Gastroesophageal sphincter (tissue), 4 donors: ENCODE results near the gene CHI3L1. TPM values are rescaled to one million over a fixed set of nuclear protein-coding genes. Genes with fewer than 3 reads are reported as not detected.

ENCODE experiments used
- ATAC-seq: fragments of 150-250 bp; one replicate; pipeline ENCODE4 v1.9.1; 2016; ENCODE audit warnings: mild to moderate bottlenecking, moderate library complexity
- H3K27ac ChIP-seq, 4 donors: fragments of 200-600 bp; sonication (generic) in 3 of 4; 1 replicate in 3 of 4; 2 replicates in 1 of 4; pipeline ENCODE4 v1.5.1; 2016 to 2019
- H3K27me3 ChIP-seq: fragments of 200-600 bp; sonication (generic); one replicate; pipeline ENCODE4 v1.5.1; 2019
- H3K36me3 ChIP-seq, 2 donors: fragments of 200-600 bp; sonication (generic); one replicate each; pipeline ENCODE4 v1.5.1; 2019; ENCODE audit warnings: control low read depth in 1 of 2
- H3K4me1 ChIP-seq, 3 donors: fragments of 200-600 bp; sonication (generic); 1 replicate in 2 of 3; 2 replicates in 1 of 3; pipeline ENCODE4 v1.5.1; 2016 to 2019; ENCODE audit warnings: control low read depth in 2 of 3
- H3K4me3 ChIP-seq, 2 donors: fragments of 200-600 bp; sonication (generic); one replicate each; pipeline ENCODE4 v1.5.1; 2019; ENCODE audit warnings: mild to moderate bottlenecking in 1 of 2, moderate library complexity in 1 of 2
- H3K9me3 ChIP-seq, 3 donors: fragments of 200-600 bp; sonication (generic); one replicate each; pipeline ENCODE4 v1.5.1; 2017 to 2019; ENCODE audit warnings: control low read depth in 2 of 3
- CTCF ChIP-seq, 4 experiments: fragments of 200-600 bp in 2 of 4; fragments of 450-650 bp in 2 of 4; sonication (generic) in 1 of 4; IDR thresholded peaks; one replicate each; pipeline ENCODE4 v1.5.1; 2017 to 2019; ENCODE audit warnings: antibody characterized with exemption in 4 of 4, mild to moderate bottlenecking in 2 of 4, moderate library complexity in 2 of 4
- EP300 ChIP-seq: sonication (generic); formaldehyde crosslinking; IDR thresholded peaks from one replicate; pipeline ENCODE4 v1.6.1; 2017; ENCODE audit warnings: antibody characterized with exemption, mild to moderate bottlenecking
- POLR2A ChIP-seq, 2 donors: fragments of 450-650 bp; IDR thresholded peaks; one replicate each; pipeline ENCODE4 v1.6.1; 2017; ENCODE audit warnings: antibody characterized with exemption in 2 of 2, mild to moderate bottlenecking in 2 of 2, moderate library complexity in 1 of 2
- POLR2AphosphoS5 ChIP-seq: sonication (generic); formaldehyde crosslinking; IDR thresholded peaks from one replicate; pipeline ENCODE4 v1.6.1; 2017; ENCODE audit warnings: antibody characterized with exemption
- WGBS, 2 donors: methylation state at CpG; one replicate each; pipeline ENCODE4 v1.1.5; 2018; ENCODE audit warnings: low coverage in 1 of 2; 5-methylcytosine and 5-hydroxymethylcytosine counted together
- total RNA-seq, 4 donors: library from RNA; depleted of rRNA; stranded (reverse); fragments of >200 nt; gene quantifications; one replicate each; pipeline ENCODE4 v1.1.0, GENCODE V29; 2016

Gene CHI3L1
- total RNA-seq, 4 donors from 2014 or later = 3.4 to 5.4 (median 5.0) TPM; not detected in 1

GRCh38 chr1:203142124-203142523 lies 44.4 kb downstream of the CHI3L1 start:
- H3K4me1 ChIP-seq = no peaks in the 10 kb centered on the region
- 86% methylated on average over 5 of the region's 6 CpGs; no CpG with 5 or more reads in 1 of the 2 donors for WGBS, 2 donors
- H3K4me3 ChIP-seq = no peak overlapping the region
- no peaks in the 10 kb centered on the region for H3K9me3 ChIP-seq
- no peak for TF ChIP-seq CTCF (IDR thresholded peaks at IDR 0.05)
- no peak for TF ChIP-seq POLR2A (IDR thresholded peaks at IDR 0.05)
- TF ChIP-seq EP300 = no peak
- TF ChIP-seq POLR2AphosphoS5 = no peak
- no peak overlapping the region for H3K27ac ChIP-seq
- peaks cover 4% of the 10 kb centered on the region for H3K27me3 ChIP-seq
- no peak for ATAC-seq
- H3K36me3 ChIP-seq = no peaks in the 10 kb centered on the region

- Histone ChIP-seq H3K9me3 (no peaks in the 10 kb centered on the region), H3K36me3 (no peaks in the 10 kb centered on the region), H3K4me3 (no peak overlapping the region), H3K27me3 (peaks cover 4% of the 10 kb centered on the region), H3K4me1 (no peaks in the 10 kb centered on the region), H3K27ac (no peak overlapping the region)
- ATAC-seq = no peak
- TF ChIP-seq POLR2A (IDR thresholded peaks at IDR 0.05) = no peak
- TF ChIP-seq EP300 = no peak
- TF ChIP-seq CTCF (IDR thresholded peaks at IDR 0.05) = no peak
- no peak for TF ChIP-seq POLR2AphosphoS5
- WGBS, 2 donors = 40% methylated on average over 1 of the region's 5 CpGs; no CpG with 5 or more reads in 1 of the 2 donors
Observed at GRCh38 chr1:203140743-203141520, 45.6 kb downstream of the CHI3L1 start.

GRCh38 chr1:203139976-203140475 lies 46.5 kb downstream of the CHI3L1 start:
- WGBS, 2 donors = 69 to 81% methylated on average over 3 to 8 of the region's 8 CpGs

GRCh38 chr1:203138066-203138465 lies 48.4 kb downstream of the CHI3L1 start:
- Histone ChIP-seq H3K27ac (no peak overlapping the region), H3K36me3 (no peaks in the 10 kb centered on the region), H3K27me3 (peaks cover 4% of the 10 kb centered on the region), H3K9me3 (no peaks in the 10 kb centered on the region), H3K4me3 (no peak overlapping the region), H3K4me1 (no peaks in the 10 kb centered on the region)
- no peak for ATAC-seq
- WGBS, 2 donors = 81 to 90% methylated on average over 3 of the region's 3 CpGs
- no peak for TF ChIP-seq POLR2AphosphoS5

More at GRCh38 chr1:203139976-203140475, 46.5 kb downstream of the CHI3L1 start:
- Histone ChIP-seq H3K9me3 (no peaks in the 10 kb centered on the region), H3K4me1 (no peaks in the 10 kb centered on the region), H3K4me3 (no peak overlapping the region), H3K36me3 (no peaks in the 10 kb centered on the region), H3K27me3 (peaks cover 4% of the 10 kb centered on the region), H3K27ac (no peak overlapping the region)
- TF ChIP-seq CTCF (IDR thresholded peaks at IDR 0.05) = no peak
- TF ChIP-seq EP300 = no peak
- TF ChIP-seq POLR2AphosphoS5 = no peak
- no peak for TF ChIP-seq POLR2A (IDR thresholded peaks at IDR 0.05)
- ATAC-seq = no peak

DNA sequence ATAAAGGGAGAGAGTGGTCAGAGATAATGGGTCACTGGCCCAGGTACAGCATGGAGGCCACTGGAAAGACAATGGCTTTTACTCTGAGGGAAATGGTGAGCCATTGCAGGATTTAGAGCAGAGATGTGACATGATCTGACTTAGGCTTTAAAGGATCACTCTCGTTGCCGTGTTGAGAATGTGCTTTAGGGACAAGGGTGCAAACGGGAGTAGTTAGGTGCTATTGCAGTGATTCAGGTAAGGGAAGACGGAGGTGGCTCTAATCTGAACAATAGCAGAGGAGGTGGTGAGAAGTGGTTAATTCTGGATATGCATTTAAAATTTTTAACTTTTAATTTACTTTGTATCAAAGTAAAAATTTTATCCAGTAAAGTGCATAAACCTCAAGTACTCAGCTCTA lies 49.2 kb downstream of the CHI3L1 start:
- Histone ChIP-seq H3K27ac (no peak overlapping the region), H3K4me3 (no peak overlapping the region), H3K4me1 (no peaks in the 10 kb centered on the region), H3K27me3 (peaks cover 4% of the 10 kb centered on the region), H3K36me3 (no peaks in the 10 kb centered on the region), H3K9me3 (no peaks in the 10 kb centered on the region)
- WGBS, 2 donors = 85 to 93% methylated on average over 4 of the region's 4 CpGs
- no peak for ATAC-seq
- TF ChIP-seq POLR2A (IDR thresholded peaks at IDR 0.05) = no peak
